Eye (tissue), 1 donor: ENCODE measurements around the gene CATSPERB.
A peak's percentile ranks its signal among the peaks of the same experiment; 100 is the strongest.
"Not testable (repeated sequence)": the region's sequence is repeated elsewhere in the genome, so short reads cannot be mapped to it uniquely, and the experiment has no call there.

ENCODE experiments used
- DNase-seq: peaks from one replicate; pipeline ENCODE4 v3.0.0-alpha.2; 2015

The CATSPERB gene

DNA sequence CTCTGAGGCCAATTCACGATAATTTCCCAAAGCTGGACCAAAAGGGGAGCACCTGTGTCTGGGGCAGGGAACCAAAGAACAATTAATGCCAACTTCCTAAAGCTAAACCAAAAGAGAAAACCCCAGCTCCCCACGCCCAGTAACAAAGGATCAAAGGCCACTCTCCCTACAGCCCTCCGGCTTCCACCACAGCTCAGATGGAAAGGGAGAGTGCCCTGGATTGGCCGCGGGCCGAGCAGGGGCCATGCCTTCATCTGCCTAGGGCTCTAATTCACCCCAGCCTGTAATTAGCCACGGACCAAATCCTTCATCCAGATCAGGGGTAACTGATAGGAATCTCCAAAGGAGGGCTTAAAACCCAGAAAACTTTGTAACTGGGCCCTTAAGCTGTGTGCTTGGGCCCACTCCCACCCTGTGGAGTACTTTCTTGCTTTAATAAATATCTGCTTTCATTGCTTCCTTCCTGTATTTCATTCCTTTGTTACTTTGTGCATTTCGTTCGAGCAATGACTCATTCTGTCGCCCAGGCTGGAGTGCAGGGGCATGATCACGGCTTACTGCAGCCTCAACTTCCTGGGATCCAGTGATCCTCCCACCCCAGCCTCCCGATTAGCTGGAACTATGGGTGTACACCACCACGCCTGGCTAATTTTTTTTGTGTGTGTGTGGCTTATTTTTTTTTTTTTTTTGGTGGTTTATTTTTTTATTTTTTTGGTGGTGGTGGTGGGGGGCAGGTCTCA is 156.2 kb downstream of the CATSPERB start:
- DNase-seq, result no peak

DNA sequence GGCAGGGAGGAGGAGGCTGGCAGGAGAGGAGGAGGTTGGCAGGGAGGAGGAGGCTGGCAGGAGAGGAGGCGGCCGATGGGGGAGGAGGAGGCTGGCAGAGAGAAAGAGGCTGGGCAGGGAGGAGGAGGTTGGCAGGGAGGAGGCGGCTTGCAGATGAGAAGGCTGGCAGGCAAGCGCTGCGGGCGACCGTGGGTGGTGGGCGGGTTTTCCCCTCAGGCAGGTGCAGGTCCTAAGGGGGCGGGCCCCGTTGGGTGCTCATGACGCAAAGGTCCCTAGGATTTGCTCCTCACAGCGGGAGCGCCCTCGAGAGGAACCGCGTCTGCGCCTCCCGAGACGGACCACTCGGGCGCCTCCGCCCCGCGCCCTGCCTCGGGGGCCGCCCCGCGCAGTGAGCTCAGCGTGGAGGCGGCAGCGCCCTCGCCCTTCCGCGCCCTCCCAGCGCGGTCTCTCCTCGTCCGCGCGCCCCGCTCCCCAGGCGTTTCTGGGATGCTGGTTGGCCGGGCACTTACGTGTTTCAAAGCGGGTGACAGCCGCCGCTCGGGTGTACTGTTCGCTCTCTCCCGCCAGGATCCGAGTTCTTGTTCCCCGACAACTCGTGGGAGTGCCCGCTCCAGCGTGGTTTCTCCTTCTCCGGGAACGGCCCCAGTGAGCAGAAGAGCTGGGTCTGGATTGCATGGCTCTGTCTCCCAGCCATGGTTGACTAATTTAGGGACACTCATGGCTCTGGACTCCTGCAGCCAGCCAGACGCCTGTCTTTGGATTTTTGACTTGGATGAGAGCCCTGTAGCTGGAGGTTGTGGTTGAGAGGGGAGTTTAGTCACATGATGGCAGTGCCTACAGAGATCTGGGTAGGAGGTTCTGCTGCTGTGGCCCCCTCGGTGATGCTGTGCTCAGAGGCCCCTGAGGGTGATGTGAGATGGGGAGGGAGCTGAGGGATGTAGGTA is 157.7 kb downstream of the CATSPERB start:
- DNase-seq, result peak; percentile 73

DNA sequence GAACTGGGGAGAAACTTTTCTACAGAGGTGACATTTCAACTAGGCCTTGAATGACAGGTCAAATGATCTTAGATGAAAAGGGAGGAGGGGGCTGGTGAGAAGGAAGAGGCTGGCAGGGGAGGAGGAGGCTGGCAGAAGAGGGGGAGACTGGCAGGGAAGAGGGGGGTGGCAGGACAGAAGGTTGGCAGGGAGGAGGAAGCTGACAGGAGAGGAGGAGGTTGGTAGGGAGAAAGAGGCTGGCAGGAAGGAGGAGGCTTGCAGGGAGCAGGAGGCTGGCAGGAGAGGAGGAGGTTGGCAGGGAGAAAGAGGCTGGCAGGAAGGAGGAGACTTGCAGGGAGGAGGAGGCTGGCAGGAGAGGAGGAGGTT is 158.4 kb downstream of the CATSPERB start:
- no peak for DNase-seq

DNA sequence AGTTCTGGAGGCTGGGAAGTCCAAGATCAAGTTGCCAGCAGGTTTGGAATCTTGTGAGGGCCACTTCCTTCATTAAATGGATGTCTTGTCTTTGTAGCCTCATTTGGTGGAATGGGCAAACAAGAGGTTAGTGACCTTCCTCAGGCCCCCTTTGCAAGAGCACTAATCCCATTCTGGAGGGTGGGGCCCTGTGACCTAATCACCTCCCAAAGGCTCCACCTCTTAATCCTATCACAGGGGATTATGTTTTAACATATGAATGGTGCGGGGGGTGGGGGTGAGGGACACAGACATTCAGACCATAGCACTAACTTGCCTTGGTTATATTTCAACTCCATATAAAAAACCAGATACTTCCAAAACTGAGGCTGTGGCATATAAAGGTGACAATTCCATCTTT is 161.9 kb downstream of the CATSPERB start:
- no peak for DNase-seq

DNA sequence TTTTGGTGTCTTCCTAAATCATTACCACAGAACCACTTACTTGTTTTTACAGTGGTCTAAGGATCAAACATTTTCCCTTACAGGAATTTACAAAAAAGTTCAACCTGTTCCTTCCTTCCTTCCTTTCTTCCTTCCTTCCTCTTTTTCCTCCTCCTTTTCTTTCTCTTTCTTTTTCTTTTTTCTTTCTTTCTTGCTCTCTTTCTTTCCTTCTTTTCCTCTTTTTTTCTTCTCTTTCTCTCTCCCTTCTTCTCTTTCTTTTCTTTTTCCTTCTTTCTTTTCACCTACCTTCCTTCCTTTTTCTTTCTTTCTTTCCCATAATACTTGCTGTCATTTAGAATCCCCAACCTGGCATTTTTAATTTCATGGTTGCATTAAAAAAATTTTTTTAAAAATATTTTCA is 162.6 kb downstream of the CATSPERB start:
- no peak for DNase-seq

DNA sequence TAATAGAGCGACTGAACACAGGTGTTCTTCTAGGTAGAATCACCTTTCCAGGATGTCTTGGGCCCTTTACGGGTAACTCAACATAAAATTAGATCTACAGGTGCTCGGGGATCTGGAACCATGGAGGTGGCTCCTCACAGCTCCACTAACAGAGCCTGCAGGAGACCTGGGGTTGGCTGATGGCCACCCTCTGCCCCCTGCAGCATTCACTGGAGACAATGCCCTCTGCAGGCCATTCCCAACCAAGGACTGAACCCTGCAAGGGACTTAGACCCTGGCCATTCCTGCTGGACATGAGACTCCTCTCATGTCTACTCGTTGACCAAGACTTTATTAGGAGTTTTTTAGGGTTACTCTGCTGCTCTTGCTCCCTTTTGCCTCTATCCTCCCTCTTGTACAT is 163.3 kb downstream of the CATSPERB start:
- no peak for DNase-seq

DNA sequence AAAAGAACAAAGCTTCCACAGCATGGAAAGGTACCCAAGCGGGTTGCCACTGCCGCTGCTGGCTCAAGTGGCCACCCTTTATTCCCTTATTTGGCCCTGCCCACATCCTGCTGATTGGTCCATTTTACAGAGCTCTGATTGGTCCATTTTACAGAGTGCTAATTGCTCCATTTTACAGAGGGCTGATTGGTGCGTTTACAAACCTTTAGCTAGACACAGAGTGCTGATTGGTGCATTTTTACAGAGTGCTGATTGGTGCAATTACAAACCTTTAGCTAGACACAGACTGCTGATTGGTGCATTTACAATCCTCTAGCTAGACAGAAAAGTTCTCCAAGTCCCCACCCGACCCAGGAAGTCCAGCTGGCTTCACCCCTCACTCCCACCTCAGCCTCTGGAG is 164.1 kb downstream of the CATSPERB start:
- DNase-seq, result not testable (repeated sequence)

DNA sequence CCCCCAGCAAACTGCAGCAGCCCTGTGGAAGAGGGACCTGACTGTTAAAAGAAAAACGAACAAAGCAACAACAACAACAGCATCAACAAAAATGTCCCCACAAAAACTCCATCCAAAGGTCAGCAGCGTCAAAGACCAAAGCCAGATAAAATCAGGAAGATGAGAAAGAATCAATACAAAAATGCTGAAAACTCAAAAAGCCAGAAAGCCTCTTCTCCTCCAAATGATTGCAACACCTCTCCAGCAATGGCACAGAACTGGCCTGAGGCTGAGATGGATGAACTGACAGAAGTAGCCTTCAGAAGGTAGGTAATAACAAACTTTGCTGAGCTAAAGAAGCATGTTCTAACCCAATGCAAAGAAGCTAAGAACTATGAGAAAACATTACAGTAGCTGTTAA is 176.4 kb downstream of the CATSPERB start:
- no peak for DNase-seq

DNA sequence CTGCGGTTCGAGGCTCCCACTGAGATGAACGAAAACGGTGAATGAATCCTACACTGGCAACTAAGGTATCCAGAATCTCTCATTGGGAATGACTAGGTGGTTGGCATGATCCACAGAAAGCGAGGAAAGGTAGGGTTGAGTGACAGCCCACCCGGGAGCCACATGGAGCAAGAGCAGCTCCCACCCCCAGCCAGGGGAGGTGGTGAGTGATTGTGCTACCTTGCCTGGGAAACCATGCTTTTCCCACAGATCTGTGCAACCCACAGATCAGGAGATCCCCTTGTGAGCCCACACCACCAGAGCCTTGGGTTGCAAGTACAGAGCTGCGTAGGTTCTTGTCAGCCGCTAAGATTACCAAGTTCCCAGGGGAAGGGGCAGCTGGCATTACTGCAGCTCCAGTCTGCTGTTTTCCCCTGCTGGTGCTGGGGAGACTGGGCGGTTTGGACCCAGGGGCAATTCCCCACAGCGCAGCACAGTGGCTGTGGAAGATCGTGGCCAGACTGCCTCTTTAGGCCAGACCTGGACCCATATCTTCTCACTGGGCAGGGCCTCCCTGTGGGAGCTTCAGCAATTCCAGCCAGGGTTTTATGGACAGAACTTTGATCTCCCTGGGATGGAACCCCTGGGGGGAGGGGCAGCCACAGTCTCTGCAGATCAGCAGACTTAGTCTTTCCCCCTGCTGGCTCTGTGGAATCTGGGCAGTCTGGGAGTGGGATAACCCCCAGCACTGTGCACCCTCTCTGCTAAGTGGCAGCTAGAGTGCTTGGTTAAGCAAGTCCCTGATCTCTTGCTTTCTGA is 177.2 kb downstream of the CATSPERB start:
- no peak for DNase-seq

DNA sequence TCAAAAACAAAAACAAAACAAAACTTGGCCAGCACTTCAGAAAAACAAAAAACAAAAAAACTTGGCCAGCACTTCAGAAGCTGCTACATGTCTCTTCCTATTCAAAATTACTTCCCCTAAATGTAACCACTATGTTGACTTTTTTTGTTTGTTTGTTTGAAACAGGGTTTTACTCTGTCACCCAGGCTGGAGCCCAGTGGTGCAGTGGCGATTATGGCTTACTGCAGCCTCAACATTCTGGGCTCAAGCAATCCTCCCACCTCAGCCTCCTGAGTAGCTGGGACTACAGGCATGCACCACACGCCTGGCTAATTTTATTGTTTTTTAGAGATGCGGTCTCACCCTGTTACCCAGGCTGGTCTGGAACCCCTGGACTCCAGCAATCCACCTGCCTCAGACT is 183.8 kb downstream of the CATSPERB start:
- DNase-seq, result no peak

DNA sequence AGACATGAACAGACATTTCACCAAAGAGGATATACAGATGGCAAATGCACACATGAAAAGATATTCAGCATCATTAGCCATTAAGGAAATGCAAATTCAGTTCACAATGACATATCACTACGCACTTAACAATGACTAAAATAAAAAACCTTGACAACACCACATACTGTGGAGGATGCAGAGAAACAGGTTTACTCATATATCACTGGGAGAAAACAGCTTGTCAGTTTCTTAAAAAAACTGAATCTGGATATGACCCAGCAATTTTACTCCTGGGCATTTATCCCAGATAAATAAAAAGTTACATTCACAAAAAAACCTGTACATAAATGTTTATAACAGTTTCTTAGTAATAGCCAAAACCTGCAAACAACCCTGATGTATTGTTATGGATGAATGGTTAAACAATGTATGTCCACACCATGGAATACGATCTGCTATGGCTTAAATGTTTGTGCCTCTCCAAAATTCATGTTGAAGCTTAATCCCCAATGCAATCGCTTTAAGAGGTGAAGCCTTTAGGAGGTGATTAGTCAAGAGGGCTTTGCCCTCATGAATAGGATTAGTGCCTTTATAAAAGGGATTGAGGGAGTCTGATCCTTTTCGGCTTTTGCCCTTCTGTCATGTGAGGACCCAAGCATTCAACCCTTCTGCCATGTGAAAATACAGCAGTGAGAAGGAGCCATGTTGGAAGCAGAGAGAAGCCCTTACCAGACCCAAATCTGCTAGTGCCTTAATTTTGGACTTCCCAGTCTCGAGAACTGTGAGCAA is 185.8 kb downstream of the CATSPERB start:
- DNase-seq, result peak; percentile 14

DNA sequence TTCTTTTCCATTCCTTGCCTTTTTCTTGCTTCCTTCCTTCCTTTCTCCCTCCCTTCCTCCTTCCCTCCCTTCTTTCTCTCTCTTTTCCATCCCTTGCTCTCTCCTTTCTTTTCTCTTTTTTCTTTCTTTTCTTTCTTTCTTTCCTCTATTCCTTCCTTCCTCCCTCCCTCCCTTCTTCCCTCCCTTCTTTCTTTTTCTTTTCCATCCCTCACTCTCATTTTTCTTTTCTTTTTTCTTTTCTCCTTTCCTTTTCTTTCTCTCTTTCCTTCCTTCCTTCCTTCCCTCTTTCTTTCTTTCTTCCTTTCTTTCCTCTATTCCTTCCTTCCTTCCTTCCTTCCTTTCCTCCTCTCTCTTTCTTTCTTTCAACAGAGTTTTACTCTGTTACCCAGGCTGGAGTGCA is 186.7 kb downstream of the CATSPERB start:
- no peak for DNase-seq

DNA sequence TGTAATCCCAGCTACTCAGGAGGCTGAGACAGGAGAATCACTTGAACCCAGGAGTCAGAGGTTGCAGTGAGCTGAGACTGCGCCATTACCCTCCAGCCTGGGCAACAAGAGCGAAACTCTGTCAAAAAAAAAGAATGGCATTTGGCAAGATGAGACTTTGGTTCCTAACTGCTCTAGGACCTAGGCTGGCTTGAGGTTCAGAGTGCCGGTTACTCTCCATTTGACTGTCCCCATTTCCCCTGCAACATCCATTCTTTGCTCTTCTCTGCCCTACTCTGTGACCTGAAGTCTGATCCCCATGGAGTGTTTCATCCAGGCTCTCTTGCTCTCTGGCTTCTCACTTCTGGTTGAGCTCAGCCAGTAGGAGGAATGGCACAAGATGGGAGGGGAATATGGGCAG is 195.6 kb downstream of the CATSPERB start:
- DNase-seq, result no peak

DNA sequence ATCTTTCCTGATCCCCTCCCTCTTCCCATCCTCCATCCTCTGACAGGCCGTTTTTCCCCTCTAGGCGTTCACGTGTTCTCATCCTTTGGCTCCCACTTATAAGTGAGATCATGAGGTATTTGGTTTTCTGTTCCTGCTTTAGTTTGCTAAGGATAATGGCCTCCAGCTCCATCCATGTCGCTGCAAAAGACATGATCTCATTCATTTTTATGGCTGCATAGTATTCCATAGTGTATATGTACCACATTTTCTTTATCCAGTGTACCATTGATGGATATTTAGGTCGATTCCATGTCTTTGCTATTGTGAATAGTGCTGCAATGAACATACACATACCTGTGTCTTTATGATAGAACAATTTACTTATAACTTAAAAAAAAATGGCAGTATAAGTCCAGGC is 197.8 kb downstream of the CATSPERB start:
- not testable (repeated sequence) for DNase-seq

DNA sequence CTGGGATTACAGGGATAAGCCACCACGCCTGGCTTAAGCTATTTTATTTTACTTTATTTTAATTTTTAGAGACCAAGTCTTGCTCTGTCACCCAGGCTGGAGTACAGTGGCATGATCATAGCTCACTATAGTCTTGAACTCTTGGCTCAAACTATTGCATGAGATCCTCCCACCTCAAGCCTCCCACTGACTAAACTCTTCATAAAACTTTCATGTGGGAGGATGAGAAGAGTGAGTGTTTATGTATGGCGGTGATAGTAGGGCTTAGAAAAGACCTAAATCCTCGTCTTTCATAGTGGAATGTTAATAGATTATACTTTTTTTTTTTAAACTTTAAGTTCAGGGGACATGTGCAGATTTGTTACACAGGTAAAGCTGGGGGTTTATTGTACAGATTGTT is 198.3 kb downstream of the CATSPERB start:
- no peak for DNase-seq
